Small intestine (tissue), 7 donors: ENCODE data around the gene DEDD2. TPM values are rescaled to one million over a fixed set of nuclear protein-coding genes. Genes with fewer than 3 reads are reported as not detected.

Source experiments
- DNase-seq, 2 donors: peaks; one replicate each; pipeline versions ENCODE4 v3.0.0 to v3.0.0-alpha.2; 2013
- FAIRE-seq: peaks from 2 replicates; lab custom pipeline; 2012; peaks lifted over from hg19 to GRCh38; lab: Jason Lieb, UNC
- H3K27ac ChIP-seq, 3 donors: one replicate each; pipeline ENCODE4 v1.5.1; 2013; ENCODE audit warnings: low read length in 2 of 3, mild to moderate bottlenecking in 2 of 3, control low read depth in 1 of 3, inconsistent platforms in 1 of 3, low read depth in 1 of 3, moderate library complexity in 1 of 3
- H3K27me3 ChIP-seq, 3 donors: one replicate each; pipeline ENCODE4 v1.6.1; 2013; ENCODE audit warnings: low read length in 3 of 3, inconsistent platforms in 1 of 3; ENCODE audit not compliant: control insufficient read depth in 3 of 3, insufficient read depth in 3 of 3
- H3K36me3 ChIP-seq, 3 donors: one replicate each; pipeline ENCODE4 v1.6.1; 2013; ENCODE audit warnings: low read length in 3 of 3, inconsistent platforms in 1 of 3, low read depth in 1 of 3, mild to moderate bottlenecking in 1 of 3, moderate library complexity in 1 of 3; ENCODE audit not compliant: control insufficient read depth in 3 of 3, insufficient read depth in 2 of 3
- H3K4me1 ChIP-seq, 3 donors: one replicate each; pipeline ENCODE4 v1.6.1; 2013; ENCODE audit warnings: low read length in 2 of 3, inconsistent platforms in 1 of 3, low read depth in 1 of 3, mild to moderate bottlenecking in 1 of 3, moderate library complexity in 1 of 3; ENCODE audit not compliant: control insufficient read depth in 3 of 3, insufficient read depth in 2 of 3
- H3K4me3 ChIP-seq, 3 donors: one replicate each; pipeline ENCODE4 v1.5.1; 2013; ENCODE audit warnings: low read length in 3 of 3, control low read depth in 1 of 3, inconsistent platforms in 1 of 3, low read depth in 1 of 3, mild to moderate bottlenecking in 1 of 3, moderate library complexity in 1 of 3
- H3K9me3 ChIP-seq, 2 donors: one replicate each; pipeline ENCODE4 v1.6.1; 2013; ENCODE audit warnings: low read depth in 1 of 2, low read length in 1 of 2; ENCODE audit not compliant: control insufficient read depth in 2 of 2, insufficient read depth in 1 of 2
- WGBS, 3 donors: extraction: QIAGEN DNeasy Blood & Tissue Kit; methylation state at CpG; one replicate each; pipeline ENCODE4 v1.1.7; 2013; 5-methylcytosine and 5-hydroxymethylcytosine counted together
- polyA plus RNA-seq, 4 donors: library from polyadenylated mRNA; stranded (reverse) in 3 of 4; unstranded in 1 of 4; fragments of 200-250 nt in 3 of 4; fragments of 120-200 nt in 1 of 4; gene quantifications; one replicate each; pipeline versions ENCODE4 v1.2.1 to v1.2.3, GENCODE V29; 2013
- donor health status: healthy with polysubstance abuse.
- donor health status: control.
- donor health status: control.
- donor health status: Bipolar disorder and iron deficiency.
- donor health status: healthy.

Gene DEDD2
- polyA plus RNA-seq, 4 donors = 22.8 to 41.3 (median 37.8) TPM

DNA sequence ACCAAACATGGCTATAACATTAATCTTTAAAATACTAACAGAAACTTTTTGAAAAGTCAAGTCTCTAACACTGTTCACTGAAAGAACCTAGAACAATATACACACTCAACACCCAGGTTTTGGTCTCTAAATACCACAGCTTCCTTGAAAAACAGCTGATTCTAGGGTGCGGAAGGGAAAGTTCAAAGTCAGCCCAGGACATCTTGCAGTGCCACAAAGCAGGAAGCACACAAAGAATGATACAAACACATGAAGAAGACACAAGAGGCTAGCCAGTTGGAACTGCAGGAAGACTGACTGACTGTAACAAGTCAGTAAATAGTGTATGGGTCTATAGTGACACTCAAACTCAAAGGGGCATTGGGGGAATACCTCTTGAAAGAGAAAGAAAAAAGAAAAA lies 4.6 kb downstream of the DEDD2 start:
- Histone ChIP-seq H3K27ac (no peak overlapping the region), H3K9me3 (no peaks in the 10 kb centered on the region), H3K36me3 (peaks cover 0 to 60% (median 12%) of the 10 kb centered on the region in 3 donors), H3K4me1 (peaks cover 0 to 16% (median 3%) of the 10 kb centered on the region in 3 donors), H3K27me3 (no peaks in the 10 kb centered on the region), H3K4me3 (no peak overlapping the region)
- DNase-seq (peak in 1 of 2 donors; percentile 48), FAIRE-seq (no peak)
- 57 to 78% (median 60%) methylated on average over 1 of the region's 1 CpG for WGBS, 3 donors

DNA sequence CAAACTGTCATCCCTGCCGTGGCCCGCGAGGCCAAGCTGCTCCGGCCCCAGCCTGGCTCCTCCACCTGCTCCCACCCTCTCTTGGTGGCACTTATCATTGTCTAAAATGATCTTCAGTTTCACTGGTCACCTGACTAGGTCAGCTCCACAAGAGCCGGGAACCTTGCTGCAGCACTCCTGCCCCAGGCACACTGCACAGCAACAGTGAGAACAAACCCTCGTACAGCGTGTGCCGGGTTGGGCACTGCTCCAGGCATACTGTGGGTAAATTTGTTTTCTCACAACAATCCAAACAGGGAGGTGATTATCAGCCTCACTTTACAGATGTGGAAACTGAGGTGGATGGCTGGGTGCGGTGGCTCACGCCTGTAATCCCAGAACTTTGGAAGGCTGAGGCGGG lies 8.9 kb downstream of the DEDD2 start:
- Histone ChIP-seq H3K27ac (no peak overlapping the region), H3K4me1 (no peaks in the 10 kb centered on the region), H3K9me3 (no peaks in the 10 kb centered on the region), H3K36me3 (peaks cover 14 to 77% (median 29%) of the 10 kb centered on the region in 3 donors), H3K27me3 (no peaks in the 10 kb centered on the region), H3K4me3 (no peak overlapping the region)
- WGBS, 3 donors = 92 to 94% (median 93%) methylated on average over 11 of the region's 11 CpGs
- DNase-seq (no peak), FAIRE-seq (no peak)

DNA sequence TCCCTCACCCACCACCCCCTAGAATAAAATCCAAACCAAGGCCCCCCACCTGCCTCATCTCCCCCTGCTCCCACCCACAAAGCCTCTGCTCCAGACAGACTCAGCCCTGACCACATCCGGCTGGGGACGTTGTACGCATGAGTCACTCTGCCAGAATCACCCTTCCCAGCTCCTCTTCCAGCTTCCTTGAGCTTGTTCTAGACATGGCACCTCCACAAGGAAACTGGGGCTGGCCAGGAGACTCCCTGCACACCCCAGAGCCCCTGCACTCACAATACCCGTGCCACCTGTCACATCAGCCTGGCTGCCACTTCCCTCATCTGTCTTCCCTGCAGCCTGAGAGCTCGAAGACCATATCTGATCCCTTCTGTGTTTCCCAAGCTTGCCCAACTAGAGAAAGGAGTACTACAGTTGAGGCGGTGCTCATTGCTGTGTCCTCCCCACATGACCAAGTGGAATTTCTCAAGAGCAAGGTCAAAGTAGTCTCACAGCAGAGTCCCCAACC lies 9.7 kb downstream of the DEDD2 start:
- H3K27me3 ChIP-seq = no peaks in the 10 kb centered on the region
- DNase-seq (no peak), FAIRE-seq (no peak)
- no peak overlapping the region for H3K4me3 ChIP-seq
- no peaks in the 10 kb centered on the region for H3K9me3 ChIP-seq
- H3K27ac ChIP-seq = no peak overlapping the region
- WGBS, 3 donors = 69 to 87% (median 73%) methylated on average over 6 of the region's 6 CpGs
- H3K36me3 ChIP-seq = peaks cover 14 to 82% (median 32%) of the 10 kb centered on the region in 3 donors
- H3K4me1 ChIP-seq = no peaks in the 10 kb centered on the region

DNA sequence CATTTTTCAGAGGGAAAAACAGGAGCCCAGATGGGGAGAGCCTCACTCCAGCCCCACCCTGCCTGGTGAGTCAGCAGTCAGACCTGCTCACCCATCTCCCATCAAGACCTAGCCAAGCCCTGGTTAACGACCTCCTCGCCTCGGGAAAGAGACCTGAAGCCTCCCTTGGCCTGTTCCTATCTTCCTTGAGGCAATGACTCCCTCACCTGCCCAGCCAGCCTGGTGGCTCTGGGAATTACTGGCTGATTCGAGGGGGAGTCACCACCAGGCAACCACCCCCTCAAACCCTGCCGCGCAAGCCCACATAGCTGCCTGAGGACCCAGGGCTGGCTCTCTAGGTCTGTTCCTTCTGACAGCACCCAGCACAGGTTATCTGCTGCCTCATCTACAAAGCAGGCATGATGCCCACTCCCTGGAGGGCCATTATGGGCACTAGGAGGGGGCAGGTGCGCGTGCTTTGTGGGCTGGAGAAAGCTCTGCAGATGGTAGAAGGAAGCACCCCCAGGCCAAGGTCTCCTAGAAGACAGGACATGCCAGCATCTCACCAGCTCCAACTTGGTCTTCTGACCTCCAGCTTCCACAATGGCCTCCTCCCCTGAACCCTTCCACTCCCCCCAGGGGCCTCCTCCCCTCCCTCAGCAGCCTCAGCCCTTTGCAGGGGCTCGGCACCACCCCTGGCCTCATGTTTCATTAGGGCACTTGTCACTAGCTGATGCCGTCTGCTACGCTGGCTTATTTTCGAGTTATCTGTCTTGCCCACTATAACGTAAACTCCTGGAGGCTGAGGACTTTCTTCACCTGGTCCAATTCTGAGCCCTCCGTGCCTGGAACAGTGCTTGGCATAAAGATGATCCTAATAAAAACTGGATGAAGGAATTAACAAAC lies 10.4 kb downstream of the DEDD2 start:
- peaks cover 14 to 82% (median 34%) of the 10 kb centered on the region in 3 donors for H3K36me3 ChIP-seq
- no peaks in the 10 kb centered on the region for H3K9me3 ChIP-seq
- 73 to 85% (median 80%) methylated on average over 14 of the region's 14 CpGs for WGBS, 3 donors
- no peak overlapping the region for H3K4me3 ChIP-seq
- FAIRE-seq (no peak), DNase-seq (peak in 1 of 2 donors; percentile 36)
- H3K27me3 ChIP-seq = no peaks in the 10 kb centered on the region
- H3K27ac ChIP-seq = peak overlapping the region in 1 of 3 donors; percentile 43
- no peaks in the 10 kb centered on the region for H3K4me1 ChIP-seq

DNA sequence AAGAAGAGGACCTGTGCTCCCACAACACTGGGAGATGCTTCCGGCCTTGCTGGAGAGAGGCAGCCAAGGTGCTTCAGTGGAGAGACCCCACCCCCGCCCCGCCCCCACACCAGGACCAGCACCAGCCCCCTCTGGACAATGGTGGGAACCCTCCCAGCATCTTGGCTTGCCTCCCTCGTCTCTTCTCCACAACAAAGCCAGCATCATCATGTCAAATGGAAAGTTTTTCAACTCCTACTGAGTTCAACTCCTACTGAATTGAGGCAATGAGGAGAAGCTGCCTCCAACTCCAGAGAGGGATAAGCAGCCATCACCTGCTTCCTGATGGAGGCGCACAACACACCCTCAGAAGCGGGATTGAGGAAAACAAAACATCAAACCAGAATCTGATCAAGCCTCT lies 12.8 kb downstream of the DEDD2 start:
- Histone ChIP-seq H3K36me3 (peaks cover 14 to 91% (median 30%) of the 10 kb centered on the region in 3 donors), H3K4me1 (no peaks in the 10 kb centered on the region), H3K27me3 (no peaks in the 10 kb centered on the region), H3K27ac (no peak overlapping the region), H3K9me3 (no peaks in the 10 kb centered on the region), H3K4me3 (no peak overlapping the region)
- FAIRE-seq (no peak), DNase-seq (no peak)
- 90 to 96% (median 95%) methylated on average over 6 of the region's 6 CpGs for WGBS, 3 donors

DNA sequence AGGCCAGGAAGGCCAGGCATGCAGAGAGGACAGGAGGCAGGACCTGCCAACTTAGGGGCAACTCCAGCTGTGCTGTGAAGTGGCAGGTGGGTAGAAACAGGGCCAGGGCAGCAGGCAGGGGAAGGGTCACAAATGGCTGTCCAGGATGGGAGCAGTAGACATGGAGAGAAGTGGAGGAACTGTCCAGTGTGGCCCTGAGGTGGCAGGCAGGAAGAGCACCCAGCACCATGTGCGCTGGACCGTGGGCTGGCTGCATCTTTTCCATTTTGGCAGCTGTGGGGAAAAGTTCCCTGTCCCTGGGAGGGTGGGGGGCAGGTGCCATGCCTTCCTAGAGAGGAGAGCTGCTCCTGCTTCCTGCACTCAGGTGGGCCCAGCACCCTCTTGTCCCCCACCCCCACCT lies 13.8 kb downstream of the DEDD2 start:
- FAIRE-seq (no peak), DNase-seq (no peak)
- WGBS, 3 donors = 91 to 95% (median 94%) methylated on average over 2 of the region's 2 CpGs
- no peaks in the 10 kb centered on the region for H3K4me1 ChIP-seq
- peaks cover 14 to 92% (median 32%) of the 10 kb centered on the region in 3 donors for H3K36me3 ChIP-seq
- H3K4me3 ChIP-seq = no peak overlapping the region
- no peak overlapping the region for H3K27ac ChIP-seq
- H3K9me3 ChIP-seq = no peaks in the 10 kb centered on the region
- no peaks in the 10 kb centered on the region for H3K27me3 ChIP-seq

DNA sequence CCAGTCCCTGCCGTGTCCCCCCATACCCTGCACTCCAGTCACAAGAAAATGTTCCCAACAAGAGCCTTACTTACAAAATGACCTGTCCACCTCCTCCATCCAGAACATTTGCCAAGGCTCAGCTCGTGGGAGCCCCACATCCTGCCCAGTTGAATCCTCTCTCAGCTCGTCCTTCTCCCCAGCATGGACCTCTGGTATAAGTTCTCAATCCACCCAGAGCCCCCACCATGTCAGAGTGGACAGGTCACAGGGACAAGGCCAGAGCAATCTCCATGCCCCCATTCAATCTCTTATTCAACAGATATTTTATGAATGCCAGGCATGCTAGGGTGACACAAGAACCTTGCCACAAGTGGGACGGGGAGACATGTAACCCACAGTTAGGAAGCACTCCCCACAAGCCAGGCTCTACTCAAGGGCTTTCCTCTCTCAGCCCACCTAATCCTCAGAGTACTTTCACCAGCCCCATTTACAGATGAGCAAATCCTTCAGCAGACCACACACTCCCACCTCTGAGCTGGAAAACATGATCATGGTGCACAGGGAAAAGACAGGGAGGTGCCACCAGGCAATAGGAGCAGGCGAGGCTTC lies 15.1 kb downstream of the DEDD2 start:
- no peaks in the 10 kb centered on the region for H3K27me3 ChIP-seq
- peaks cover 0 to 3% (median 2%) of the 10 kb centered on the region in 3 donors for H3K4me1 ChIP-seq
- no peaks in the 10 kb centered on the region for H3K9me3 ChIP-seq
- peak overlapping the region in 1 of 3 donors; percentile 65 for H3K27ac ChIP-seq
- no peak overlapping the region for H3K4me3 ChIP-seq
- DNase-seq (no peak), FAIRE-seq (no peak)
- 73 to 80% (median 74%) methylated on average over 5 of the region's 5 CpGs for WGBS, 3 donors
- peaks cover 9 to 89% (median 21%) of the 10 kb centered on the region in 3 donors for H3K36me3 ChIP-seq

DNA sequence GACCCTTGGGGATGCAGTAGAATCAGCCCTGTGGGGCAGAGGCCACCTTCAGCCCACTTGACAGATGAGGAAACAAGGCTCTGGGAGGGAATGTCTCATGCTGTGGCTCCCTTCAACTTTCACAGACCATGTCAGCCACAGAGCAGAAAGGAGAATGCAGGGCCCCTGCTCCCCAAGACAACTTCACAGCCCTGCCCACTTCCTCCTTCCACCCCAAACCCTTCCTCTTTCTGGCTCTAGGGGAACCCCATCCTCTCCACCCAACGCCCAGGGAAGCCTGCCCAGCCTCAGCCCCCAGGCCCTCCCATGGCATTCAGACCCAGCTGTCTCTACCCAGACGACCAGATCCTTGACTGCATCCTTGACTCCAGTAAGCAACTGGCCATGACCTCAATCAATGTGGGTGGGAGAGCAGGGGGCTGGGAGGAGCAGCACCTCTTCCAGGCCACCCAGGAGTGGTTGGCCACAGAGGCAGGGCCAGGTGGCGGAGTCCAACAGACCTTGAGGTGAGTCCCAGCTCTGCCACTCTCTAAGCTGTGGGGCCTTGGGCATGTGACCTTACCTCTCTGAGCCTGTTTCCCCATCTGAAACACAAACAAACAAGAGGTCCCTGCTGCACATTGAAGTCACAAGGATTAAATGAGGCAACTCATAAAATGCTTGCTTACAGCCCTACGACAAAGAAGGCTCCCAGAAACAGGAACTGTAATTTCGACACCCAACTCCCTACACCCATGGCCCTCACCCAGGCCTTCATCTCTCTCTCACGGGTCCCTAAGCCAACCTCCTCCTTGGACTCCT lies 15.8 kb downstream of the DEDD2 start:
- H3K27ac ChIP-seq = peak overlapping the region; percentile 30 to 65 (median 42)
- H3K4me3 ChIP-seq = no peak overlapping the region
- no peaks in the 10 kb centered on the region for H3K27me3 ChIP-seq
- FAIRE-seq (no peak), DNase-seq (peak in 1 of 2 donors; percentile 39)
- no peaks in the 10 kb centered on the region for H3K9me3 ChIP-seq
- H3K36me3 ChIP-seq = peaks cover 8 to 88% (median 17%) of the 10 kb centered on the region in 3 donors
- H3K4me1 ChIP-seq = peaks cover 0 to 8% (median 8%) of the 10 kb centered on the region in 3 donors
- 61 to 84% (median 63%) methylated on average over 6 of the region's 6 CpGs for WGBS, 3 donors
